ENCODE measurements around the gene COX6B2.

Gene COX6B2

GRCh38 chr19:55362174-55362989, 7.9 kb upstream of the COX6B2 start:
- no peak for DNase-seq (ENCODE audit: low read depth)

- no peak for DNase-seq (ENCODE audit: low read depth)
These were observed 6.4 kb upstream of the COX6B2 start for GRCh38 chr19:55360902-55361301.

GRCh38 chr19:55358943-55359908, 4.7 kb upstream of the COX6B2 start:
- no peak for DNase-seq (ENCODE audit: low read depth)

- DNase-seq (ENCODE audit: low read depth), result no peak
These were observed 4.0 kb upstream of the COX6B2 start for GRCh38 chr19:55358493-55358892.

- no peak for DNase-seq (ENCODE audit: low read depth)
These were observed 798 bp upstream of the COX6B2 start for GRCh38 chr19:55355213-55355821.

GRCh38 chr19:55353803-55354697, 469 bp downstream of the COX6B2 start:
- no peak for DNase-seq (ENCODE audit: low read depth)

- no peak for DNase-seq (ENCODE audit: low read depth)
These were observed 1.1 kb downstream of the COX6B2 start for GRCh38 chr19:55353356-55353802.

GRCh38 chr19:55352549-55353145, 1.9 kb downstream of the COX6B2 start:
- DNase-seq (ENCODE audit: low read depth), result no peak

GRCh38 chr19:55352040-55352439, 2.5 kb downstream of the COX6B2 start:
- no peak for DNase-seq (ENCODE audit: low read depth)

- DNase-seq (ENCODE audit: low read depth), result no peak
These were observed 3.8 kb downstream of the COX6B2 start for GRCh38 chr19:55350620-55351315.

- no peak for DNase-seq (ENCODE audit: low read depth)
These were observed 6.0 kb downstream of the COX6B2 start for GRCh38 chr19:55348317-55349034.

- no peak for DNase-seq (ENCODE audit: low read depth)
These were observed 7.0 kb downstream of the COX6B2 start for GRCh38 chr19:55347442-55348009.

GRCh38 chr19:55346725-55347441, 7.6 kb downstream of the COX6B2 start:
- no peak for DNase-seq (ENCODE audit: low read depth)

GRCh38 chr19:55345818-55346724, 8.4 kb downstream of the COX6B2 start:
- DNase-seq (ENCODE audit: low read depth), result no peak

GRCh38 chr19:55345101-55345817, 9.3 kb downstream of the COX6B2 start:
- DNase-seq (ENCODE audit: low read depth), result no peak

GRCh38 chr19:55344444-55344843, 10.1 kb downstream of the COX6B2 start:
- no peak for DNase-seq (ENCODE audit: low read depth)

Data from GM04503 (cell line).